OCI-LY3 (cell line): ENCODE measurements around the gene PDCD2.

Source experiments
- CTCF ChIP-seq: fragments of 200-600, 300-600 bp; sonication (generic); IDR thresholded peaks from 2 replicates; pipeline ENCODE4 v1.5.1; 2014; ENCODE audit warnings: antibody characterized with exemption, low read length, low read depth
- EZH2phosphoT487 ChIP-seq: fragments of 200-600 bp; shearing (Covaris generic); IDR thresholded peaks from 2 replicates; pipeline ENCODE4 v1.6.1; 2018; ENCODE audit warnings: antibody characterized with exemption, mixed run types, low read depth

DNA sequence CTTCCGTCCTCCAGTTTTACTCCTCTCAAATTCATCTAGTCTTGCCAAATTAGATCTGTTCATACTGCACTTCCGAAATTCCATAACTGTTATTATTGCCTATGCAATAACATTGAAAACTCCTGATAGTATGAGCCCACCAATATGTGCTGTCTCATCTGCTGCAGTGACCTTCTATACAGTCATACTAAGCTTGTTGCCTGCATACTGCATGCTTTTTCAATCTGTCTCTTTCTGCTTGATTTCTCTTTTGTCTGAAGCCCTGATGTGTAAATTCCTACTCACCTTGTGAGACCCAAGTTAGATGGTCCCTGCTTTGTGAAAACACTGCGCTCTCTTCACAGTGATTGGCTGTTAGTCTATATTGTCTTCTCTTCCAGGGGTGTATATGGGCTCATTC, 29.1 kb downstream of the PDCD2 start:
- TF ChIP-seq CTCF = no peak
- no peak for TF ChIP-seq EZH2phosphoT487
